NCI-H345 treated with DMSO at 0.1 percent for 48 hours (cell line): ENCODE measurements around the gene SIAH2.

Experiments
- DNase-seq: peaks from one replicate; lab custom pipeline; 2025; ENCODE audit not compliant: unreplicated experiment; lab: John Stamatoyannopoulos, UW

Gene SIAH2

GRCh38 chr3:150749255-150749654 lies 13.7 kb downstream of the SIAH2 start:
- no peak for DNase-seq

- no peak for DNase-seq
Measured at GRCh38 chr3:150748684-150749047, 14.3 kb downstream of the SIAH2 start.

- DNase-seq: no peak
Measured at GRCh38 chr3:150747886-150748683, 14.9 kb downstream of the SIAH2 start.

GRCh38 chr3:150746791-150747590 lies 16.0 kb downstream of the SIAH2 start:
- DNase-seq: no peak

- DNase-seq: no peak
Measured at GRCh38 chr3:150745832-150746231, 17.1 kb downstream of the SIAH2 start.

- DNase-seq: no peak
Measured at GRCh38 chr3:150744919-150745211, 18.1 kb downstream of the SIAH2 start.

- DNase-seq: no peak
Measured at GRCh38 chr3:150744041-150744918, 18.7 kb downstream of the SIAH2 start.

- no peak for DNase-seq
Measured at GRCh38 chr3:150743508-150743907, 19.5 kb downstream of the SIAH2 start.

- DNase-seq: no peak
Measured at GRCh38 chr3:150742679-150743078, 20.3 kb downstream of the SIAH2 start.

- DNase-seq: no peak
Measured at GRCh38 chr3:150742141-150742523, 20.8 kb downstream of the SIAH2 start.

GRCh38 chr3:150741497-150742140 lies 21.4 kb downstream of the SIAH2 start:
- no peak for DNase-seq

GRCh38 chr3:150740733-150741496 lies 22.1 kb downstream of the SIAH2 start:
- no peak for DNase-seq

- DNase-seq: no peak
Measured at GRCh38 chr3:150739877-150740645, 22.9 kb downstream of the SIAH2 start.

GRCh38 chr3:150739200-150739863 lies 23.6 kb downstream of the SIAH2 start:
- no peak for DNase-seq

GRCh38 chr3:150738688-150739087 lies 24.3 kb downstream of the SIAH2 start:
- DNase-seq: no peak

GRCh38 chr3:150737874-150738679 lies 24.9 kb downstream of the SIAH2 start:
- no peak for DNase-seq

- DNase-seq: no peak
Measured at GRCh38 chr3:150736903-150737832, 25.8 kb downstream of the SIAH2 start.
